Lower lobe of right lung (tissue), 2 donors: ENCODE results near the gene TRPV4. TPM values are rescaled to one million over a fixed set of nuclear protein-coding genes. Genes with fewer than 3 reads are reported as not detected.
A peak's percentile ranks its signal among the peaks of the same experiment; 100 is the strongest.

ENCODE experiments used
- ATAC-seq, 2 donors: fragments of 200-7000 bp; cut with Tn5 transposase; one replicate each; pipeline ENCODE4 v1.9.1; 2020 to 2022; ENCODE audit warnings: mild to moderate bottlenecking in 2 of 2, moderate library complexity in 2 of 2
- DNase-seq: peaks from one replicate; pipeline ENCODE4 v3.0.0-alpha.2; 2020
- H3K27ac ChIP-seq: fragments of 200-600 bp; one replicate; pipeline ENCODE4 v1.8.0; 2022
- H3K27me3 ChIP-seq: fragments of 200-600 bp; one replicate; pipeline ENCODE4 v1.8.0; 2022; ENCODE audit warnings: low read depth
- H3K36me3 ChIP-seq: fragments of 200-600 bp; one replicate; pipeline ENCODE4 v1.8.0; 2022; ENCODE audit warnings: mild to moderate bottlenecking
- H3K4me1 ChIP-seq: fragments of 200-600 bp; one replicate; pipeline ENCODE4 v1.8.0; 2022
- H3K4me3 ChIP-seq: fragments of 200-600 bp; one replicate; pipeline ENCODE4 v1.8.0; 2022; ENCODE audit warnings: mild to moderate bottlenecking
- H3K9me3 ChIP-seq: fragments of 200-600 bp; one replicate; pipeline ENCODE4 v1.8.0; 2022
- intact Hi-C: fragments of 100-400 bp; cut with DNase I; formaldehyde crosslinking; loops from one replicate; pipeline ENCODE4 v1.11.0; 2022
- microRNA-seq: library from miRNA; unstranded; fragments of <30 nt; microRNA quantifications from one replicate; pipeline ENCODE4 v1.2.0, GENCODE V29; 2020; ENCODE audit warnings: borderline number of aligned reads
- total RNA-seq: library from RNA; stranded (reverse); fragmentation: NEBNext Ultra II Directional; extraction: Animal tissue kit (Norgen Biotek cat#: 25700); gene quantifications from one replicate; pipeline ENCODE4 v1.2.1, GENCODE V29; 2021
- TF ChIP-seq, protein P1 (sequence below): fragments of 200-600 bp; IDR thresholded peaks from one replicate; pipeline ENCODE4 v1.8.0; 2022; ENCODE audit warnings: antibody characterized with exemption, mild to moderate bottlenecking
- donor health status: DM: no; HTN: yes; CAD: no; lungs with severe emphysema.

Gene TRPV4
- total RNA-seq, 1 donor from 2014 or later: 7.7 TPM

DNA sequence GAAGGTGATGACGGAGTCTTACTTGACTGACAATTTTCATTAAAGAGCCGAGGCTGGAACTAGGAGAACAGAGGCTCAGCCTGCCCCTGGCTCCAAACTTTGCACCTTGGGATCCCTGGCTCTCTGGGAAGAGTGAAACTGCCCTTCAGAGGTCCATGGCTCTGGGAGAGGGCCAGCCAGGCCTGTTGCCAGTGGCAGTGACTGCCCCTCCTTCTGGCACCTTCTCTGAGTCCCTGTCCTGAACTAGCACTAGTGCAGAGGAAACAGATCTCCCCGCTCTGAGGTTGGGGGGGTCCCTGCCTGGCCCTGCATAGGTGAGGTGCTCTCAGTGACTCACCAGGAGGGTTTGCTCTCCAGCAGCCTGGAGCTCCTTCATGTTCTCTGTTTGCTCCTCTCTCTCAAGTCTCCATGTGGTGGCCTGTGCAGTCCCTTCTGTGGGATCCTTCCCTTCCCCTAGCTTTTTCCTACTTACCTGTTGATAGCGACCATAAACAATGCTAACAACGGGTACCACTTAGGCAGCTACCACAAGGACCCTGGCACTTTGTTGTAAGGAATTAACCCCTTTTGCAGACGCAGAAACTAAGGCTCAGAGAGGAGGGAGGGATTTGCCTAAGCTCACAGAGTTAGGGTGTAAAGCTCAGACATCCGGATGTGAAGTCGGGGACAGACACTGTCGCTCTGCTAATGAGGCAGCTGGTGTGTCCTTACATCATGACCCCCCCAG is 97.2 kb downstream of the TRPV4 start:
- H3K27me3 ChIP-seq: peaks cover 16% of the 10 kb centered on the region
- TF ChIP-seq, protein P1, sequence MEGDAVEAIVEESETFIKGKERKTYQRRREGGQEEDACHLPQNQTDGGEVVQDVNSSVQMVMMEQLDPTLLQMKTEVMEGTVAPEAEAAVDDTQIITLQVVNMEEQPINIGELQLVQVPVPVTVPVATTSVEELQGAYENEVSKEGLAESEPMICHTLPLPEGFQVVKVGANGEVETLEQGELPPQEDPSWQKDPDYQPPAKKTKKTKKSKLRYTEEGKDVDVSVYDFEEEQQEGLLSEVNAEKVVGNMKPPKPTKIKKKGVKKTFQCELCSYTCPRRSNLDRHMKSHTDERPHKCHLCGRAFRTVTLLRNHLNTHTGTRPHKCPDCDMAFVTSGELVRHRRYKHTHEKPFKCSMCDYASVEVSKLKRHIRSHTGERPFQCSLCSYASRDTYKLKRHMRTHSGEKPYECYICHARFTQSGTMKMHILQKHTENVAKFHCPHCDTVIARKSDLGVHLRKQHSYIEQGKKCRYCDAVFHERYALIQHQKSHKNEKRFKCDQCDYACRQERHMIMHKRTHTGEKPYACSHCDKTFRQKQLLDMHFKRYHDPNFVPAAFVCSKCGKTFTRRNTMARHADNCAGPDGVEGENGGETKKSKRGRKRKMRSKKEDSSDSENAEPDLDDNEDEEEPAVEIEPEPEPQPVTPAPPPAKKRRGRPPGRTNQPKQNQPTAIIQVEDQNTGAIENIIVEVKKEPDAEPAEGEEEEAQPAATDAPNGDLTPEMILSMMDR: no peak
- ATAC-seq: no peak
- no peaks in the 10 kb centered on the region for H3K9me3 ChIP-seq
- H3K27ac ChIP-seq: no peak overlapping the region
- DNase-seq: peak; percentile 11
- no peaks in the 10 kb centered on the region for H3K36me3 ChIP-seq
- intact Hi-C loops: no loop called here
- H3K4me1 ChIP-seq: peaks cover 9% of the 10 kb centered on the region
- H3K4me3 ChIP-seq: no peak overlapping the region

DNA sequence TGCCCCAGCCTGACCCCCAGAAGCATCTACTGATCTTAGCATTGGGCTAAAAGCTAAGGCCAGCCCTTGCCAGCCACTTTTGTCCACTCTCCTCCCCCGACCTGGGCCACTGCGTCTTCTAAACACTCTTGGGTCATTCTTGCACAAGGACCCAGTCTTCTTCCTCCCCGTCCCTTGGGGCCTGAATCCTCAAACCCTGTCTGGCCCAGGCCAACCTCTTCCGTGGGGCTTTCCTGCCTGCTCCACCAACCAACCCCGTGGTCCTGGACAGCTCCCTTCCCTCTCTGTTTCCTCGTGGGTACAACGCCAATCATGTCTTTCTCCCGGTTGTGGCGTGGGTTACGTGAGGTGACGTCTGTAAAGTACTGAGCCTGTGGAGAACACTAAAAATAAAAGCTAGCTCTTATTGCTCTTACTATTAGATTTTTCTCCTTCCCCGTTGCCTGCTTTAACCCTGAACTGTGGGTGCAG is 98.1 kb downstream of the TRPV4 start:
- H3K4me3 ChIP-seq: no peak overlapping the region
- intact Hi-C loops: no loop called here
- H3K36me3 ChIP-seq: no peaks in the 10 kb centered on the region
- TF ChIP-seq, protein P1: no peak
- H3K9me3 ChIP-seq: no peaks in the 10 kb centered on the region
- DNase-seq (peak; percentile 10), ATAC-seq (no peak)
- no peak overlapping the region for H3K27ac ChIP-seq
- peaks cover 7% of the 10 kb centered on the region for H3K4me1 ChIP-seq
- peaks cover 16% of the 10 kb centered on the region for H3K27me3 ChIP-seq

DNA sequence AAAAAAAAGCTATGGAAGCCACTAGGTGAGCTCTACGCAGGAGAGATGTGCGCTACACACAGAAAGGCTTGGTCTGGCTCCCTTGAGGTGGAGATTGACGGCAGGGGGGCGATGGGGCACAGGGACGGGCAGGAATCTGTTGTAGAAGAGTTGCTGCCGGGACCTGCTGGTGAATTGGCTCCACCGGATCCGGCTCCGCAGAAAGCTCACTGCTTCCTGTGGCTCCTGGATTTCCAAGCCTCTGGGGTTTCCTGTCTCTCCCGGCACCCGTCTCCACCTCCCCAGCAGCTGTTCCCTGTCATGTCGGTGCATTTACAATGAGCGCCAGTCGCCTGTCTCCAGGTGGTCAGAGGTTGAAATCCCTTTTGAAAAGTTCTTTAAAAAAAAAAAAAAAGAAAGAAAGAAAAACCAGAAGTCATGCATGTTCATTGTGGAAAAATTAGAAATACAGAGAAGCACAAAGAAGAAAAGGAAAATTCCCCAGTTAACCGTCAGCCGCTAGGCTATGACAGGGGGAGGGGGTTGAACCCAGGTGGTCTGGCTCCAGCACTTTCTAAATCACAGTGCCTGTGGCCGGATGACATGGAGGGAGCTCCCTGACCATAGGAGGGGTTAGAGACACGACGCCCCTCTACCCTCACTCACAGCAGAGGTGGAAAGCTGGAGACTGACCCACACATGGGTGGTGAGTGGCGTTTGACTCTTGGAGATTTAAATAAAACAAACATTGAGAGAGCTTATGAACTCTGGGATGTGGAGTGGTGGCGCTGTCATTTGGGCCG is 98.8 kb downstream of the TRPV4 start:
- Histone ChIP-seq H3K4me1 (peaks cover under 1% of the 10 kb centered on the region), H3K4me3 (no peak overlapping the region), H3K36me3 (no peaks in the 10 kb centered on the region), H3K27ac (no peak overlapping the region), H3K9me3 (no peaks in the 10 kb centered on the region), H3K27me3 (peaks cover 16% of the 10 kb centered on the region)
- intact Hi-C loops: no loop called here
- DNase-seq: peak; percentile 35
- TF ChIP-seq, protein P1: no peak
- no peak for ATAC-seq

Small RNA genes lying within 50 kb of the gene (microRNA-seq; reads per million reads assigned to microRNA genes)
- gene MIR4497: not detected

Other genes starting within 250 kb of the TRPV4 start
- gene FAM222A, start 119.6 kb downstream of the TRPV4 start, total RNA-seq: 2.4 TPM
- 45.3 TPM for gene GLTP, start 47.1 kb upstream of the TRPV4 start, total RNA-seq
- gene TCHP, start 66.9 kb upstream of the TRPV4 start, total RNA-seq: 16.8 TPM
- gene GIT2, start 163.0 kb upstream of the TRPV4 start, total RNA-seq: 62.2 TPM
- 62.5 TPM for gene ANKRD13A, start 166.0 kb upstream of the TRPV4 start, total RNA-seq
- gene C12orf76, start 215.1 kb upstream of the TRPV4 start, total RNA-seq: 19.7 TPM